Naive thymus-derived CD4-positive, alpha-beta T cell (primary cell): ENCODE measurements around the gene ART3. TPM values are rescaled to one million over a fixed set of nuclear protein-coding genes. Genes with fewer than 3 reads are reported as not detected.

Experiments
- ATAC-seq: fragments of 150-1000 bp; cut with Tn5 transposase; 2 replicates; pipeline ENCODE4 v1.10.0; 2021; ENCODE audit warnings: mild to moderate bottlenecking, moderate library complexity
- CTCF ChIA-PET: fragments of 350-600 bp; sonication (Branson Sonifier 250); formaldehyde crosslinking; loops from one replicate; lab custom pipeline; 2021; ENCODE audit warnings: antibody characterized with exemption; lab: Charles Lee
- POLR2A ChIA-PET: fragments of 350-600 bp; sonication (Branson Sonifier 250); formaldehyde crosslinking; loops from one replicate; lab custom pipeline; 2021; ENCODE audit warnings: antibody characterized with exemption, inconsistent platforms; lab: Charles Lee
- DNase-seq, 9 donors: peaks; one replicate each; pipeline versions ENCODE4 v3.0.0 to v3.0.0-alpha.2; 2020 to 2022; ENCODE audit warnings: mixed read lengths in 1 of 9
- H3K27ac ChIP-seq: one replicate; pipeline ENCODE4 v1.7.0; 2013; ENCODE audit warnings: mild to moderate bottlenecking, low read depth, low read length, moderate library complexity
- H3K27me3 ChIP-seq, 2 donors: one replicate each; pipeline ENCODE4 v1.7.0; 2013; ENCODE audit warnings: low read length in 2 of 2, mild to moderate bottlenecking in 2 of 2, moderate library complexity in 2 of 2; ENCODE audit not compliant: control insufficient read depth in 2 of 2, insufficient read depth in 2 of 2
- H3K36me3 ChIP-seq, 3 experiments: 1 replicate in 2 of 3; 2 replicates in 1 of 3; pipeline ENCODE4 v1.7.0; 2013; ENCODE audit warnings: low read length in 3 of 3, mild to moderate bottlenecking in 3 of 3, moderate library complexity in 1 of 3; ENCODE audit not compliant: insufficient read depth in 3 of 3, control insufficient read depth in 2 of 3
- H3K4me1 ChIP-seq, 2 donors: one replicate each; pipeline ENCODE4 v1.7.0; 2013; ENCODE audit warnings: low read length in 2 of 2, mild to moderate bottlenecking in 2 of 2, moderate library complexity in 1 of 2; ENCODE audit not compliant: control insufficient read depth in 2 of 2, insufficient read depth in 2 of 2
- H3K4me3 ChIP-seq: 2 replicates; pipeline ENCODE4 v1.7.0; 2013; ENCODE audit warnings: mild to moderate bottlenecking, low read length
- H3K9me3 ChIP-seq, 3 experiments: 1 replicate in 2 of 3; 2 replicates in 1 of 3; pipeline ENCODE4 v1.7.0; 2013; ENCODE audit warnings: low read length in 3 of 3; ENCODE audit not compliant: control insufficient read depth in 2 of 3
- H3K27ac Mint-ChIP-seq, 9 donors: one replicate each; pipeline ENCODE4 v1.8.0; 2020 to 2022; ENCODE audit warnings: mixed read lengths in 9 of 9, mild to moderate bottlenecking in 8 of 9, moderate library complexity in 5 of 9, inconsistent platforms in 2 of 9
- H3K27me3 Mint-ChIP-seq, 5 donors: one replicate each; pipeline ENCODE4 v1.8.0; 2021 to 2022; ENCODE audit warnings: mixed read lengths in 5 of 5, mild to moderate bottlenecking in 1 of 5
- H3K36me3 Mint-ChIP-seq, 5 donors: one replicate each; pipeline ENCODE4 v1.8.0; 2020 to 2022; ENCODE audit warnings: mixed read lengths in 5 of 5, mild to moderate bottlenecking in 3 of 5, inconsistent platforms in 1 of 5
- H3K4me1 Mint-ChIP-seq, 7 donors: one replicate each; pipeline ENCODE4 v1.8.0; 2020 to 2022; ENCODE audit warnings: mixed read lengths in 7 of 7, mild to moderate bottlenecking in 3 of 7, inconsistent platforms in 1 of 7
- H3K4me3 Mint-ChIP-seq, 10 donors: one replicate each; pipeline ENCODE4 v1.8.0; 2020 to 2022; ENCODE audit warnings: mild to moderate bottlenecking in 10 of 10, mixed read lengths in 10 of 10, moderate library complexity in 6 of 10, inconsistent platforms in 2 of 10
- H3K9me3 Mint-ChIP-seq, 11 donors: one replicate each; pipeline ENCODE4 v1.8.0; 2020 to 2022; ENCODE audit warnings: mixed read lengths in 11 of 11, mild to moderate bottlenecking in 4 of 11, inconsistent platforms in 1 of 11, moderate library complexity in 1 of 11
- intact Hi-C, 2 donors: fragments of 100-400 bp; cut with micrococcal nuclease; formaldehyde crosslinking; loops; one replicate each; pipeline ENCODE4 v1.15.1; 2023
- polyA plus RNA-seq, 2 donors: library from polyadenylated mRNA; unstranded; fragments of 300-500 nt; fragmentation: Illumina TruSeq; gene quantifications; one replicate each; pipeline ENCODE4 v1.2.3, GENCODE V29; 2021
- total RNA-seq, 6 experiments: library from RNA in 5 of 6; stranded (reverse) in 5 of 6; gene quantifications; 1 replicate in 5 of 6; 2 replicates in 1 of 6; pipeline ENCODE4 v1.2.3 and lab custom pipeline; 2021 to 2026

Gene ART3
- total and polyA plus RNA-seq, 7 experiments from 2014 or later: not detected

- Mint-ChIP-seq H3K4me3 (peak within 1 kb of the TSS; percentile 90 to 100 (median 96)), H3K27ac (peak within 1 kb of the TSS; percentile 91 to 99 (median 94)), H3K9me3 (peaks cover 0 to under 1% (median 0%) of the 10 kb centered on the region in 11 donors), H3K4me1 (peaks cover 21 to 52% (median 45%) of the 10 kb centered on the region in 7 donors), H3K27me3 (no peaks in the 10 kb centered on the region), H3K36me3 (peaks cover 0 to 16% (median 7%) of the 10 kb centered on the region in 5 donors)
- peak within 1 kb of the TSS; percentile 93 for H3K27ac ChIP-seq
- intact Hi-C loops: loop anchor here (1.0 to 5.0 kb wide), 14 partner anchors 65 to 1991 kb away; partner anchors contain the start of genes CCNG2 (in 2 of the 2), G3BP2 (in 2 of the 2), MRPL1 (in 2 of the 2) and RCHY1 (in 2 of the 2)
- peak within 1 kb of the TSS; percentile 85 for H3K4me3 ChIP-seq
- DNase-seq (peak; percentile 85 to 96 (median 92)), ATAC-seq (peak; percentile 99)
- H3K4me1 ChIP-seq: peaks cover 12% of the 10 kb centered on the region in 2 donors
- peaks cover 0 to 6% (median 0%) of the 10 kb centered on the region in 3 experiments for H3K36me3 ChIP-seq
- H3K9me3 ChIP-seq: no peaks in the 10 kb centered on the region
- ChIA-PET POLR2A (interaction anchor here (0.5 to 2.4 kb wide), 9 partner anchors 65 to 1714 kb away, joined by 3 to 14 read pairs (median 5); partner anchors contain the start of genes MRPL1, NAAA, RCHY1 and SCARB2), CTCF (interaction anchor here (0.7 to 1.9 kb wide), 2 partner anchors 32 to 65 kb away, joined by 3 read pairs; no protein-coding TSS in a partner anchor)
- no peaks in the 10 kb centered on the region for H3K27me3 ChIP-seq
These were observed 73.8 kb downstream of the ART3 start, which contains the start of gene NUP54 for GRCh38 chr4:76148142-76148865. TSS of gene NUP54 (minus strand) at chr4:76148397. CDS start at chr4:76148374, 23 bp downstream.

- POLR2A ChIA-PET: no interaction called here
- DNase-seq (no peak), ATAC-seq (no peak)
- intact Hi-C loops: no loop called here
- Mint-ChIP-seq H3K9me3 (peaks cover 0 to 17% (median 9%) of the 10 kb centered on the region in 11 donors), H3K4me3 (no peak overlapping the region), H3K36me3 (peaks cover 4 to 21% (median 9%) of the 10 kb centered on the region in 5 donors), H3K27me3 (peaks cover 0 to 5% (median 0%) of the 10 kb centered on the region in 5 donors), H3K27ac (no peak overlapping the region), H3K4me1 (peaks cover 9 to 21% (median 16%) of the 10 kb centered on the region in 7 donors)
- Histone ChIP-seq H3K27me3 (no peaks in the 10 kb centered on the region), H3K27ac (no peak overlapping the region), H3K4me3 (no peak overlapping the region), H3K9me3 (no peaks in the 10 kb centered on the region), H3K36me3 (no peaks in the 10 kb centered on the region), H3K4me1 (no peaks in the 10 kb centered on the region)
- CTCF ChIA-PET: no interaction called here
These were observed 78.8 kb downstream of the ART3 start for GRCh38 chr4:76153356-76153755.

GRCh38 chr4:76155979-76156378, 81.5 kb downstream of the ART3 start:
- ChIA-PET CTCF (no interaction called here), POLR2A (no interaction called here)
- ATAC-seq (no peak), DNase-seq (no peak)
- H3K4me3 ChIP-seq: no peak overlapping the region
- Mint-ChIP-seq H3K36me3 (peaks cover 2 to 37% (median 15%) of the 10 kb centered on the region in 5 donors), H3K9me3 (peaks cover 0 to 17% (median 9%) of the 10 kb centered on the region in 11 donors), H3K4me1 (peaks cover 0 to 5% (median 0%) of the 10 kb centered on the region in 7 donors), H3K4me3 (no peak overlapping the region), H3K27ac (no peak overlapping the region), H3K27me3 (peaks cover 0 to 5% (median 0%) of the 10 kb centered on the region in 5 donors)
- H3K4me1 ChIP-seq: no peaks in the 10 kb centered on the region
- peaks cover 0 to 3% (median 0%) of the 10 kb centered on the region in 3 experiments for H3K36me3 ChIP-seq
- no peak overlapping the region for H3K27ac ChIP-seq
- no peaks in the 10 kb centered on the region for H3K27me3 ChIP-seq
- no peaks in the 10 kb centered on the region for H3K9me3 ChIP-seq
- intact Hi-C loops: no loop called here

GRCh38 chr4:76156635-76157034, 82.1 kb downstream of the ART3 start:
- peaks cover 0 to 5% (median 0%) of the 10 kb centered on the region in 5 donors for H3K27me3 Mint-ChIP-seq
- no peaks in the 10 kb centered on the region for H3K4me1 Mint-ChIP-seq
- ChIA-PET POLR2A (no interaction called here), CTCF (no interaction called here)
- Histone ChIP-seq H3K4me3 (no peak overlapping the region), H3K9me3 (no peaks in the 10 kb centered on the region), H3K4me1 (no peaks in the 10 kb centered on the region), H3K27me3 (no peaks in the 10 kb centered on the region), H3K36me3 (peaks cover 0 to 9% (median 0%) of the 10 kb centered on the region in 3 experiments), H3K27ac (no peak overlapping the region)
- ATAC-seq: no peak
- no peak for DNase-seq
- no peak overlapping the region for H3K4me3 Mint-ChIP-seq
- peaks cover 0 to 38% (median 21%) of the 10 kb centered on the region in 5 donors for H3K36me3 Mint-ChIP-seq
- peaks cover 0 to 17% (median 9%) of the 10 kb centered on the region in 11 donors for H3K9me3 Mint-ChIP-seq
- no peak overlapping the region for H3K27ac Mint-ChIP-seq
- intact Hi-C loops: no loop called here

- ChIA-PET CTCF (no interaction called here), POLR2A (interaction anchor here (0.7 kb wide), 1 partner anchor 133 kb away, joined by 3 read pairs; no protein-coding TSS in a partner anchor)
- ATAC-seq: no peak
- H3K4me1 Mint-ChIP-seq: no peaks in the 10 kb centered on the region
- H3K9me3 Mint-ChIP-seq: peaks cover 0 to 4% (median 0%) of the 10 kb centered on the region in 11 donors
- Histone ChIP-seq H3K4me1 (no peaks in the 10 kb centered on the region), H3K27ac (no peak overlapping the region), H3K9me3 (no peaks in the 10 kb centered on the region), H3K4me3 (no peak overlapping the region), H3K36me3 (peaks cover 0 to 37% (median 9%) of the 10 kb centered on the region in 3 experiments), H3K27me3 (no peaks in the 10 kb centered on the region)
- intact Hi-C loops: no loop called here
- peaks cover 0 to 3% (median 0%) of the 10 kb centered on the region in 5 donors for H3K27me3 Mint-ChIP-seq
- DNase-seq: no peak
- no peak overlapping the region for H3K27ac Mint-ChIP-seq
- H3K4me3 Mint-ChIP-seq: no peak overlapping the region
- H3K36me3 Mint-ChIP-seq: peaks cover 13 to 46% (median 33%) of the 10 kb centered on the region in 5 donors
These were observed 85.8 kb downstream of the ART3 start for GRCh38 chr4:76160355-76160754.
